ENCODE data around the gene GSE1. TPM values are rescaled to one million over a fixed set of nuclear protein-coding genes. Genes with fewer than 3 reads are reported as not detected.

GSE1 gene
- total and polyA plus RNA-seq, 2 of the 13 experiments (the other 11 are each of a cell fraction or from before 2014, with no cell fraction given) = 16.1 to 31.2 TPM

GRCh38 chr16:85563515-85564276 lies 49.4 kb upstream of the GSE1 start (continued):
- TF ChIP-seq, protein P1, sequence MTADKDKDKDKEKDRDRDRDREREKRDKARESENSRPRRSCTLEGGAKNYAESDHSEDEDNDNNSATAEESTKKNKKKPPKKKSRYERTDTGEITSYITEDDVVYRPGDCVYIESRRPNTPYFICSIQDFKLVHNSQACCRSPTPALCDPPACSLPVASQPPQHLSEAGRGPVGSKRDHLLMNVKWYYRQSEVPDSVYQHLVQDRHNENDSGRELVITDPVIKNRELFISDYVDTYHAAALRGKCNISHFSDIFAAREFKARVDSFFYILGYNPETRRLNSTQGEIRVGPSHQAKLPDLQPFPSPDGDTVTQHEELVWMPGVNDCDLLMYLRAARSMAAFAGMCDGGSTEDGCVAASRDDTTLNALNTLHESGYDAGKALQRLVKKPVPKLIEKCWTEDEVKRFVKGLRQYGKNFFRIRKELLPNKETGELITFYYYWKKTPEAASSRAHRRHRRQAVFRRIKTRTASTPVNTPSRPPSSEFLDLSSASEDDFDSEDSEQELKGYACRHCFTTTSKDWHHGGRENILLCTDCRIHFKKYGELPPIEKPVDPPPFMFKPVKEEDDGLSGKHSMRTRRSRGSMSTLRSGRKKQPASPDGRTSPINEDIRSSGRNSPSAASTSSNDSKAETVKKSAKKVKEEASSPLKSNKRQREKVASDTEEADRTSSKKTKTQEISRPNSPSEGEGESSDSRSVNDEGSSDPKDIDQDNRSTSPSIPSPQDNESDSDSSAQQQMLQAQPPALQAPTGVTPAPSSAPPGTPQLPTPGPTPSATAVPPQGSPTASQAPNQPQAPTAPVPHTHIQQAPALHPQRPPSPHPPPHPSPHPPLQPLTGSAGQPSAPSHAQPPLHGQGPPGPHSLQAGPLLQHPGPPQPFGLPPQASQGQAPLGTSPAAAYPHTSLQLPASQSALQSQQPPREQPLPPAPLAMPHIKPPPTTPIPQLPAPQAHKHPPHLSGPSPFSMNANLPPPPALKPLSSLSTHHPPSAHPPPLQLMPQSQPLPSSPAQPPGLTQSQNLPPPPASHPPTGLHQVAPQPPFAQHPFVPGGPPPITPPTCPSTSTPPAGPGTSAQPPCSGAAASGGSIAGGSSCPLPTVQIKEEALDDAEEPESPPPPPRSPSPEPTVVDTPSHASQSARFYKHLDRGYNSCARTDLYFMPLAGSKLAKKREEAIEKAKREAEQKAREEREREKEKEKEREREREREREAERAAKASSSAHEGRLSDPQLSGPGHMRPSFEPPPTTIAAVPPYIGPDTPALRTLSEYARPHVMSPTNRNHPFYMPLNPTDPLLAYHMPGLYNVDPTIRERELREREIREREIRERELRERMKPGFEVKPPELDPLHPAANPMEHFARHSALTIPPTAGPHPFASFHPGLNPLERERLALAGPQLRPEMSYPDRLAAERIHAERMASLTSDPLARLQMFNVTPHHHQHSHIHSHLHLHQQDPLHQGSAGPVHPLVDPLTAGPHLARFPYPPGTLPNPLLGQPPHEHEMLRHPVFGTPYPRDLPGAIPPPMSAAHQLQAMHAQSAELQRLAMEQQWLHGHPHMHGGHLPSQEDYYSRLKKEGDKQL (CRISPR knock-in tag; IDR thresholded peaks at IDR 0.05; ENCODE audit: low read depth) = 0 out of 2 replicates have a peak, but pooled peaks have one; percentile 26
- TF ChIP-seq NFE2L1 (CRISPR knock-in tag; IDR thresholded peaks at IDR 0.05; ENCODE audit: borderline replicate concordance) = no peak
- no peak for TF ChIP-seq PHF8 (CRISPR knock-in tag; IDR thresholded peaks at IDR 0.05)
- TF ChIP-seq ZNF746 (CRISPR knock-in tag; IDR thresholded peaks at IDR 0.05) = no peak
- no peak for TF ChIP-seq NCOA5 (CRISPR knock-in tag; IDR thresholded peaks at IDR 0.05)
- no peak for TF ChIP-seq ZFP62 (CRISPR knock-in tag; IDR thresholded peaks at IDR 0.05)
- TF ChIP-seq KLF15 (CRISPR knock-in tag; IDR thresholded peaks at IDR 0.05; ENCODE audit: borderline replicate concordance) = no peak
- peak; percentile 76; the same call in 1 of the 2 replicates for TF ChIP-seq ZMAT3 (CRISPR knock-in tag; conservative IDR thresholded peaks at IDR 0.05)
- TF ChIP-seq, protein P2, sequence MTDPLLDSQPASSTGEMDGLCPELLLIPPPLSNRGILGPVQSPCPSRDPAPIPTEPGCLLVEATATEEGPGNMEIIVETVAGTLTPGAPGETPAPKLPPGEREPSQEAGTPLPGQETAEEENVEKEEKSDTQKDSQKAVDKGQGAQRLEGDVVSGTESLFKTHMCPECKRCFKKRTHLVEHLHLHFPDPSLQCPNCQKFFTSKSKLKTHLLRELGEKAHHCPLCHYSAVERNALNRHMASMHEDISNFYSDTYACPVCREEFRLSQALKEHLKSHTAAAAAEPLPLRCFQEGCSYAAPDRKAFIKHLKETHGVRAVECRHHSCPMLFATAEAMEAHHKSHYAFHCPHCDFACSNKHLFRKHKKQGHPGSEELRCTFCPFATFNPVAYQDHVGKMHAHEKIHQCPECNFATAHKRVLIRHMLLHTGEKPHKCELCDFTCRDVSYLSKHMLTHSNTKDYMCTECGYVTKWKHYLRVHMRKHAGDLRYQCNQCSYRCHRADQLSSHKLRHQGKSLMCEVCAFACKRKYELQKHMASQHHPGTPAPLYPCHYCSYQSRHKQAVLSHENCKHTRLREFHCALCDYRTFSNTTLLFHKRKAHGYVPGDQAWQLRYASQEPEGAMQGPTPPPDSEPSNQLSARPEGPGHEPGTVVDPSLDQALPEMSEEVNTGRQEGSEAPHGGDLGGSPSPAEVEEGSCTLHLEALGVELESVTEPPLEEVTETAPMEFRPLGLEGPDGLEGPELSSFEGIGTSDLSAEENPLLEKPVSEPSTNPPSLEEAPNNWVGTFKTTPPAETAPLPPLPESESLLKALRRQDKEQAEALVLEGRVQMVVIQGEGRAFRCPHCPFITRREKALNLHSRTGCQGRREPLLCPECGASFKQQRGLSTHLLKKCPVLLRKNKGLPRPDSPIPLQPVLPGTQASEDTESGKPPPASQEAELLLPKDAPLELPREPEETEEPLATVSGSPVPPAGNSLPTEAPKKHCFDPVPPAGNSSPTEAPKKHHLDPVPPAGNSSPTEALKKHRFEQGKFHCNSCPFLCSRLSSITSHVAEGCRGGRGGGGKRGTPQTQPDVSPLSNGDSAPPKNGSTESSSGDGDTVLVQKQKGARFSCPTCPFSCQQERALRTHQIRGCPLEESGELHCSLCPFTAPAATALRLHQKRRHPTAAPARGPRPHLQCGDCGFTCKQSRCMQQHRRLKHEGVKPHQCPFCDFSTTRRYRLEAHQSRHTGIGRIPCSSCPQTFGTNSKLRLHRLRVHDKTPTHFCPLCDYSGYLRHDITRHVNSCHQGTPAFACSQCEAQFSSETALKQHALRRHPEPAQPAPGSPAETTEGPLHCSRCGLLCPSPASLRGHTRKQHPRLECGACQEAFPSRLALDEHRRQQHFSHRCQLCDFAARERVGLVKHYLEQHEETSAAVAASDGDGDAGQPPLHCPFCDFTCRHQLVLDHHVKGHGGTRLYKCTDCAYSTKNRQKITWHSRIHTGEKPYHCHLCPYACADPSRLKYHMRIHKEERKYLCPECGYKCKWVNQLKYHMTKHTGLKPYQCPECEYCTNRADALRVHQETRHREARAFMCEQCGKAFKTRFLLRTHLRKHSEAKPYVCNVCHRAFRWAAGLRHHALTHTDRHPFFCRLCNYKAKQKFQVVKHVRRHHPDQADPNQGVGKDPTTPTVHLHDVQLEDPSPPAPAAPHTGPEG (CRISPR knock-in tag; IDR thresholded peaks at IDR 0.05) = no peak
- no peak for TF ChIP-seq ZFP37 (CRISPR knock-in tag; IDR thresholded peaks at IDR 0.05; ENCODE audit: borderline replicate concordance)
- TF ChIP-seq GATAD1 (CRISPR knock-in tag; IDR thresholded peaks at IDR 0.05) = peak; percentile 76
- TF ChIP-seq ZNF616 (CRISPR knock-in tag; IDR thresholded peaks at IDR 0.05; ENCODE audit: low read depth) = no peak
- TF ChIP-seq ZNF563 (CRISPR knock-in tag; IDR thresholded peaks at IDR 0.05) = peak; percentile 61; the same call in 1 of the 2 replicates
